Tibial nerve (tissue), 4 donors: ENCODE measurements around the gene PACSIN1.

ENCODE experiments used
- EP300 ChIP-seq, 2 donors: sonication (generic); formaldehyde crosslinking; IDR thresholded peaks; one replicate each; pipeline ENCODE4 v1.6.1; 2017; ENCODE audit warnings: antibody characterized with exemption in 2 of 2, mild to moderate bottlenecking in 1 of 2
- POLR2A ChIP-seq, 2 donors: fragments of 450-650 bp; IDR thresholded peaks; one replicate each; pipeline ENCODE4 v1.6.1; 2017; ENCODE audit warnings: antibody characterized with exemption in 2 of 2, mild to moderate bottlenecking in 2 of 2, moderate library complexity in 2 of 2
- TF ChIP-seq, protein P1 (sequence below), 5 experiments: fragments of 200-600 bp in 3 of 5; fragments of 450-650 bp in 2 of 5; sonication (generic) in 3 of 5; IDR thresholded peaks; one replicate each; pipeline ENCODE4 v1.5.1; 2016 to 2019; ENCODE audit warnings: antibody characterized with exemption in 5 of 5, mild to moderate bottlenecking in 3 of 5, moderate library complexity in 2 of 5

GRCh38 chr6:34457382-34457741 is 8.5 kb upstream of the PACSIN1 start:
- TF ChIP-seq, protein P1, sequence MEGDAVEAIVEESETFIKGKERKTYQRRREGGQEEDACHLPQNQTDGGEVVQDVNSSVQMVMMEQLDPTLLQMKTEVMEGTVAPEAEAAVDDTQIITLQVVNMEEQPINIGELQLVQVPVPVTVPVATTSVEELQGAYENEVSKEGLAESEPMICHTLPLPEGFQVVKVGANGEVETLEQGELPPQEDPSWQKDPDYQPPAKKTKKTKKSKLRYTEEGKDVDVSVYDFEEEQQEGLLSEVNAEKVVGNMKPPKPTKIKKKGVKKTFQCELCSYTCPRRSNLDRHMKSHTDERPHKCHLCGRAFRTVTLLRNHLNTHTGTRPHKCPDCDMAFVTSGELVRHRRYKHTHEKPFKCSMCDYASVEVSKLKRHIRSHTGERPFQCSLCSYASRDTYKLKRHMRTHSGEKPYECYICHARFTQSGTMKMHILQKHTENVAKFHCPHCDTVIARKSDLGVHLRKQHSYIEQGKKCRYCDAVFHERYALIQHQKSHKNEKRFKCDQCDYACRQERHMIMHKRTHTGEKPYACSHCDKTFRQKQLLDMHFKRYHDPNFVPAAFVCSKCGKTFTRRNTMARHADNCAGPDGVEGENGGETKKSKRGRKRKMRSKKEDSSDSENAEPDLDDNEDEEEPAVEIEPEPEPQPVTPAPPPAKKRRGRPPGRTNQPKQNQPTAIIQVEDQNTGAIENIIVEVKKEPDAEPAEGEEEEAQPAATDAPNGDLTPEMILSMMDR (IDR thresholded peaks at IDR 0.05), result no peak
- TF ChIP-seq POLR2A (IDR thresholded peaks at IDR 0.05) (no peak), EP300 (IDR thresholded peaks at IDR 0.05) (no peak)
